Measurements from ENCODE around the gene POU6F1.

GRCh38 chr12:51183349-51183748 lies 34.5 kb downstream of the POU6F1 start:
- no peak for TF ChIP-seq CTCF (IDR thresholded peaks at IDR 0.05; ENCODE audit: insufficient read depth, low read length)
- no peak for TF ChIP-seq REST (IDR thresholded peaks at IDR 0.05; ENCODE audit: insufficient replicate concordance, low read depth)
- no peak for TF ChIP-seq POLR2AphosphoS5 (IDR thresholded peaks at IDR 0.05; ENCODE audit: low read depth)
- no peak for TF ChIP-seq SPI1 (IDR thresholded peaks at IDR 0.05; ENCODE audit: borderline replicate concordance, low read depth)
- TF ChIP-seq GABPA (IDR thresholded peaks at IDR 0.05; ENCODE audit: low read depth), result no peak

Data from HL-60 (cell line).